ENCODE measurements around the gene UNC93B1. TPM values are rescaled to one million over a fixed set of nuclear protein-coding genes. Genes with fewer than 3 reads are reported as not detected.
"Not testable (repeated sequence)": the region's sequence is repeated elsewhere in the genome, so short reads cannot be mapped to it uniquely, and the experiment has no call there.

Gene UNC93B1
- total RNA-seq, 2 experiments from 2014 or later, result 41.7 to 42.0 TPM

- H3K9me3 Mint-ChIP-seq, DNase-seq, H3K4me3 Mint-ChIP-seq, H3K27ac Mint-ChIP-seq, H3K27me3 Mint-ChIP-seq, CTCF ChIA-PET, POLR2A ChIA-PET: not testable (repeated sequence)
- Mint-ChIP-seq H3K4me1 (peaks cover 32% of the 10 kb centered on the region), H3K36me3 (ENCODE audit: low read depth) (peaks cover 13% of the 10 kb centered on the region)
These were observed 8.3 kb downstream of the UNC93B1 start for GRCh38 chr11:67995579-67995978.

DNA sequence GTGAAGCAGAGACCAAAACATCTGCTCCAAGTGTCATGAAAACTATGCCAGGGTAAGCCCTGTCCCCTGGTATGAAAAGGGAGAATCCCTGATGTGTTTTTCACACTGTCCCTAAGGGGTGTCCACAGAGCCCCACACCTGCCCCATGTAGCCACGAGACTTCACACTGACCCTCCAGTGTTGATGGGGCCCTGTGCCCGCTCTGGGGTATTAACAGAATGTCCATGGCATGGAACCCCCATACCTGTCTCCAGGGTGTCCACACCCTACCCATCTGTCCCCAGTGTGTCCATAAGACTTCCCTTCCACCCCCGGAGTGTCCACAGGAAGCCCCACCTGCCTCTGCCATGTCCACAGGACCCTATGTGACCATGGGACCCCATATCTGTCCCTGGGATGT is 8.8 kb downstream of the UNC93B1 start:
- H3K27ac Mint-ChIP-seq, H3K9me3 Mint-ChIP-seq, CTCF ChIA-PET, H3K27me3 Mint-ChIP-seq, POLR2A ChIA-PET, H3K4me3 Mint-ChIP-seq, DNase-seq: not testable (repeated sequence)
- Mint-ChIP-seq H3K36me3 (ENCODE audit: low read depth) (peaks cover 13% of the 10 kb centered on the region), H3K4me1 (peaks cover 30% of the 10 kb centered on the region)

- not testable (repeated sequence) for H3K4me3 Mint-ChIP-seq, DNase-seq, H3K27me3 Mint-ChIP-seq, H3K27ac Mint-ChIP-seq, H3K9me3 Mint-ChIP-seq
- ChIA-PET POLR2A (interaction anchor here (1.3 kb wide), 1 partner anchor 47 kb away, joined by 3 read pairs; no protein-coding TSS in a partner anchor), CTCF (interaction anchor here (0.7 to 1.6 kb wide), 3 partner anchors 12 to 110 kb away, joined by 3 to 4 read pairs (median 4); no protein-coding TSS in a partner anchor)
- Mint-ChIP-seq H3K4me1 (peaks cover 26% of the 10 kb centered on the region), H3K36me3 (ENCODE audit: low read depth) (peaks cover 13% of the 10 kb centered on the region)
These were observed 9.5 kb downstream of the UNC93B1 start for GRCh38 chr11:67994387-67994786.

GRCh38 chr11:67993821-67994220 is 10.1 kb downstream of the UNC93B1 start:
- H3K27ac Mint-ChIP-seq, H3K4me3 Mint-ChIP-seq, H3K27me3 Mint-ChIP-seq, H3K9me3 Mint-ChIP-seq: not testable (repeated sequence)
- CTCF ChIA-PET, result interaction anchor here (0.7 to 1.6 kb wide), 3 partner anchors 12 to 109 kb away, joined by 3 to 4 read pairs (median 4); no protein-coding TSS in a partner anchor
- Mint-ChIP-seq H3K36me3 (ENCODE audit: low read depth) (peaks cover 13% of the 10 kb centered on the region), H3K4me1 (peaks cover 26% of the 10 kb centered on the region)
- POLR2A ChIA-PET, result interaction anchor here (1.3 kb wide), 1 partner anchor 48 kb away, joined by 3 read pairs; no protein-coding TSS in a partner anchor
- DNase-seq, result peak; percentile 60

DNA sequence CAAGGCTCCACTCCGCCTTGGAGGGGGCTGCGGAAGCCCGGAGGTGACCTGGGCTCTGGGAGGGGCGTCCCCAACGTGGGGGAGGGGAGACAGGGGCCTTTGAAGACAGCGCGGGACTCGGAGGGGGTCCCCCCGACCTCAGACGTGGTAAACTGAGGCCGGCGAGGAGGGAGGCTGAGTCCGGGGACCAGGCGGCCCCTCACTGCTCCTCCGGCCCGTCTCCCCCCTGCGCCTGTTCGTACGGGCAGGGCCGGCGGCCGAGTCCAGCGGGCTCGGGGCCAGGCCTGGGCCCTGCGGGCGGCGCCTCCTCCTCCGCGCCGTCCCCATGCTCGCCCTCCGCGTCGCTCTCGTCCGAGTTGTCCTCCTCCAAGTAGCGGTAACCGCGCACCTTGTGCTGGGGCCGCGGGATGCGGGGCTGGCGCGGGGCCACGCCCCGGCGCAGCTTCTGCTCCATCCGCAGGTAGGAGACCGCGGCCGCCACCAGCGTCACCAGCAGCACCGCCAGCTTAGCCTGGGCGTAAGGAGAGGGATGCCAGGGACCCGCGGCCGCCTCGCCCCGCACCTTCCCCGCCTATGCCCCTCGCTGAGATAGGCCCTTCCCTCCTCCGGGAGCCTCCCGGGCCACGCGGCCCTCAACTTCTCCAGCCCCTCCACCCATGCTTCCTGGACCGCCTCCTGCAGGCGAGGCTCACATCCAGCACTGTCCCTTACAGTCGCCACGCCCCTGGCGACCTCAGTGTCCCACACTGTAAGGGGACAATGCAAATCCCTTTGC is 12.4 kb downstream of the UNC93B1 start:
- POLR2A ChIA-PET; H3K4me1 Mint-ChIP-seq; CTCF ChIA-PET; DNase-seq; H3K36me3 Mint-ChIP-seq (ENCODE audit: low read depth); H3K27ac Mint-ChIP-seq; H3K4me3 Mint-ChIP-seq; H3K27me3 Mint-ChIP-seq; H3K9me3 Mint-ChIP-seq: not testable (repeated sequence)

GRCh38 chr11:67990546-67991346 is 13.2 kb downstream of the UNC93B1 start:
- H3K27ac Mint-ChIP-seq; CTCF ChIA-PET; H3K9me3 Mint-ChIP-seq; DNase-seq; H3K27me3 Mint-ChIP-seq; POLR2A ChIA-PET; H3K4me3 Mint-ChIP-seq; H3K36me3 Mint-ChIP-seq (ENCODE audit: low read depth); H3K4me1 Mint-ChIP-seq: not testable (repeated sequence)

DNA sequence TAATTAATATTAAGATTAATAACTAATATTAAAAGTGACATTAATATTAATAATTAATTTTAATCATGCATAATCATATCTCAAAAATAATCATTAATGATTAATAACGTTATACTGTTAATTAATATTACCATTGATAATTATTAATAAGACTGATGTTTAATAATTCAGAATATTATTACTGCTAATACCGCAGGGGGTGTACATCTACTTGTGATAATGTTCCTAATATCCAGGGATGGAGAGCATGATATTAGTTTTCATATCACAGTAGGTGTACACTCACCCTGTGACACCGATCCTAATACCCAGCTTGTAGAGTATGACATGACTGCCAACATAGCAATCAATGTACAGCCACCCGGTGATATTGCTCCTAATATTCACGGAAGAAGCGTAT is 18.6 kb downstream of the UNC93B1 start:
- H3K27me3 Mint-ChIP-seq; POLR2A ChIA-PET; H3K36me3 Mint-ChIP-seq (ENCODE audit: low read depth); H3K27ac Mint-ChIP-seq; H3K4me3 Mint-ChIP-seq; H3K9me3 Mint-ChIP-seq; H3K4me1 Mint-ChIP-seq; DNase-seq; CTCF ChIA-PET: not testable (repeated sequence)

- no peak overlapping the region for H3K4me3 Mint-ChIP-seq
- H3K36me3 Mint-ChIP-seq (ENCODE audit: low read depth), result no peaks in the 10 kb centered on the region
- H3K9me3 Mint-ChIP-seq, result no peaks in the 10 kb centered on the region
- H3K27me3 Mint-ChIP-seq, result peaks cover 2% of the 10 kb centered on the region
- ChIA-PET POLR2A (no interaction called here), CTCF (no interaction called here)
- H3K27ac Mint-ChIP-seq, result no peak overlapping the region
- H3K4me1 Mint-ChIP-seq, result no peaks in the 10 kb centered on the region
- DNase-seq, result no peak
These were observed 19.9 kb downstream of the UNC93B1 start for GRCh38 chr11:67983951-67984350.

GRCh38 chr11:67982255-67982857 is 21.5 kb downstream of the UNC93B1 start:
- H3K27ac Mint-ChIP-seq; POLR2A ChIA-PET; H3K4me1 Mint-ChIP-seq; H3K9me3 Mint-ChIP-seq; H3K27me3 Mint-ChIP-seq; DNase-seq; H3K36me3 Mint-ChIP-seq (ENCODE audit: low read depth); H3K4me3 Mint-ChIP-seq: not testable (repeated sequence)
- CTCF ChIA-PET, result interaction anchor here (1.5 kb wide), 1 partner anchor 12 kb away, joined by 3 read pairs; no protein-coding TSS in a partner anchor

GRCh38 chr11:67981226-67981625 is 22.7 kb downstream of the UNC93B1 start:
- H3K27me3 Mint-ChIP-seq; H3K4me1 Mint-ChIP-seq; H3K27ac Mint-ChIP-seq; DNase-seq; H3K9me3 Mint-ChIP-seq; POLR2A ChIA-PET; H3K36me3 Mint-ChIP-seq (ENCODE audit: low read depth); H3K4me3 Mint-ChIP-seq: not testable (repeated sequence)
- CTCF ChIA-PET, result interaction anchor here (1.5 kb wide), 1 partner anchor 13 kb away, joined by 3 read pairs; no protein-coding TSS in a partner anchor

- H3K36me3 Mint-ChIP-seq (ENCODE audit: low read depth); H3K27ac Mint-ChIP-seq; H3K27me3 Mint-ChIP-seq; H3K4me1 Mint-ChIP-seq; DNase-seq; CTCF ChIA-PET; H3K9me3 Mint-ChIP-seq; H3K4me3 Mint-ChIP-seq; POLR2A ChIA-PET: not testable (repeated sequence)
These were observed 25.0 kb downstream of the UNC93B1 start for GRCh38 chr11:67978766-67979418.

GRCh38 chr11:67974746-67975145 is 29.2 kb downstream of the UNC93B1 start:
- CTCF ChIA-PET; H3K4me3 Mint-ChIP-seq; DNase-seq; H3K4me1 Mint-ChIP-seq; H3K27me3 Mint-ChIP-seq; H3K9me3 Mint-ChIP-seq; H3K36me3 Mint-ChIP-seq (ENCODE audit: low read depth); POLR2A ChIA-PET; H3K27ac Mint-ChIP-seq: not testable (repeated sequence)

DNA sequence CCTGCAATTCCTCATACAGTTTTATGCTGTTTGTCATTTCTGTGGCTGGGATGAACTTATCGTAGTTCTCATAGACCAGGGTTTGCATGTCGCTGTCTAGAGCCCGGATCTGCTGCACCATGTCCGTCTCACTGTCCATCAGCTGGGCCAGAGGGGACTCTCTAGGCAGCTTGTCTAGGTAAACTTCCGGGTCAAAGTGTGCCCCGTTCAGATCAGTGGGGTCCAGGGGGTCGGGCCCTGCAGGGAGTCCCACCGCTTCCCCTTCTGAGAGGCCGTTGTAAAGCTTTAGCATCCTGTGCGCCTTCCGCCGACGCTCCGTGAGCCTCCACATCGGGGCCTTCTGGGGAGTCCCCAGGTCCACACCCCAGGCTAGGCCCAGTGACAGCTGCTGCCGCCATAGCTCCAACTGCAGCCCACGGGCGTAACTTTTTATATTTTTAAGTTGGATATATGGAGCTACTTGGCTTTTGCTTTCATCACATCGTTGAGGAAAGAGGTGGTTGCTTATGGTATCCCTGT is 38.0 kb downstream of the UNC93B1 start:
- H3K4me1 Mint-ChIP-seq; H3K9me3 Mint-ChIP-seq; H3K27me3 Mint-ChIP-seq; CTCF ChIA-PET; H3K27ac Mint-ChIP-seq; H3K4me3 Mint-ChIP-seq; DNase-seq; POLR2A ChIA-PET; H3K36me3 Mint-ChIP-seq (ENCODE audit: low read depth): not testable (repeated sequence)
